Osteoblast (primary cell): ENCODE results near the gene RPRD2. TPM values are rescaled to one million over a fixed set of nuclear protein-coding genes. Genes with fewer than 3 reads are reported as not detected.

Experiments
- DNase-seq: peaks from one replicate; pipeline ENCODE4 v3.0.0; 2011; ENCODE audit warnings: low spot score, mixed read lengths; ENCODE audit not compliant: insufficient read length; ENCODE audit errors: missing footprints
- H2AFZ ChIP-seq: 2 replicates; pipeline ENCODE4 v1.6.0; 2011; ENCODE audit warnings: mild to moderate bottlenecking, low read length
- H3K27ac ChIP-seq: 2 replicates; pipeline ENCODE4 v1.5.1; 2011; ENCODE audit warnings: mild to moderate bottlenecking, low read depth, low read length, moderate library complexity
- H3K27me3 ChIP-seq: 2 replicates; pipeline ENCODE4 v1.6.0; 2012; ENCODE audit warnings: mild to moderate bottlenecking, control low read depth, inconsistent platforms, low read length, moderate library complexity; ENCODE audit not compliant: insufficient read depth
- H3K36me3 ChIP-seq: 2 replicates; pipeline ENCODE4 v1.5.1; 2011; ENCODE audit warnings: mild to moderate bottlenecking, low read length, control low read depth, moderate library complexity; ENCODE audit not compliant: insufficient read depth
- H3K4me1 ChIP-seq: 2 replicates; pipeline ENCODE4 v1.5.1; 2011; ENCODE audit warnings: mild to moderate bottlenecking, low read length, control low read depth, moderate library complexity; ENCODE audit not compliant: insufficient read depth
- H3K4me2 ChIP-seq: 2 replicates; pipeline ENCODE4 v1.6.0; 2011; ENCODE audit warnings: mild to moderate bottlenecking, low read length; ENCODE audit not compliant: insufficient read depth
- H3K4me3 ChIP-seq: fragments of 200-600 bp; sonication (generic); 3 replicates; pipeline ENCODE4 v1.5.1; 2012; ENCODE audit warnings: mild to moderate bottlenecking, low read length, inconsistent platforms; ENCODE audit not compliant: insufficient read depth
- H3K79me2 ChIP-seq: 2 replicates; pipeline ENCODE4 v1.6.0; 2012; ENCODE audit warnings: mild to moderate bottlenecking, low read length, control low read depth, inconsistent platforms; ENCODE audit not compliant: insufficient read depth
- H3K9me3 ChIP-seq: 2 replicates; pipeline ENCODE4 v1.5.1; 2011; ENCODE audit warnings: low read depth, low read length, control low read depth
- H4K20me1 ChIP-seq: 2 replicates; pipeline ENCODE4 v1.6.0; 2012; ENCODE audit warnings: mild to moderate bottlenecking, low read length, control low read depth; ENCODE audit not compliant: insufficient read depth
- total RNA-seq: library from RNA; depleted of rRNA; stranded (reverse); fragments of >200 nt; gene quantifications from 2 replicates; pipeline ENCODE4 v1.2.3, GENCODE V29; 2012
- TF ChIP-seq, protein P1 (sequence below): IDR thresholded peaks from 2 replicates; pipeline ENCODE4 v1.5.1; 2011; ENCODE audit warnings: mild to moderate bottlenecking, low read depth, low read length, moderate library complexity; ENCODE audit errors: extremely low read depth

RPRD2 gene
- total RNA-seq, 1 donor = 12.3 TPM

DNA sequence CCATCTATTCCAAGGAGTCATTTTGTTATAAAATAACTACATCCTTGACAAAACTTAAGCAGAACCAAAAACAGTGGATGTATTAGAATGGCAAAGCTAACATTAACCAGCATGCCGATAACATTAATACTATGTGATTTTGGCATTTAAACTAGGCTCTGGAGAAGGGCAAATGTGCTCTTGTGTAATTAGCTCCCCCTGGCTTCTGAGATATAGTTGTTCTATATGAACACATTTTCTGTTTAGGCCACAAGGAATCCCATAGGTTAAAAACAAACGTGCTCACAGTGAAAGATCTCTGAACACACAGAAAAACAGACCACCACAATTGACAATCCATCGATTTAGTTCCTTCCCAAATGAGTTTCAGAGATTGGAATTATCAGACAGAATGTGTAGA is 65.9 kb downstream of the RPRD2 start:
- H3K36me3 ChIP-seq = no peaks in the 10 kb centered on the region
- H2AFZ ChIP-seq = no peak overlapping the region
- H4K20me1 ChIP-seq = no peaks in the 10 kb centered on the region
- H3K79me2 ChIP-seq = peaks cover 3% of the 10 kb centered on the region
- H3K9me3 ChIP-seq = no peaks in the 10 kb centered on the region
- no peaks in the 10 kb centered on the region for H3K27me3 ChIP-seq
- H3K4me3 ChIP-seq = no peak overlapping the region
- no peaks in the 10 kb centered on the region for H3K4me1 ChIP-seq
- no peak overlapping the region for H3K4me2 ChIP-seq
- TF ChIP-seq, protein P1, sequence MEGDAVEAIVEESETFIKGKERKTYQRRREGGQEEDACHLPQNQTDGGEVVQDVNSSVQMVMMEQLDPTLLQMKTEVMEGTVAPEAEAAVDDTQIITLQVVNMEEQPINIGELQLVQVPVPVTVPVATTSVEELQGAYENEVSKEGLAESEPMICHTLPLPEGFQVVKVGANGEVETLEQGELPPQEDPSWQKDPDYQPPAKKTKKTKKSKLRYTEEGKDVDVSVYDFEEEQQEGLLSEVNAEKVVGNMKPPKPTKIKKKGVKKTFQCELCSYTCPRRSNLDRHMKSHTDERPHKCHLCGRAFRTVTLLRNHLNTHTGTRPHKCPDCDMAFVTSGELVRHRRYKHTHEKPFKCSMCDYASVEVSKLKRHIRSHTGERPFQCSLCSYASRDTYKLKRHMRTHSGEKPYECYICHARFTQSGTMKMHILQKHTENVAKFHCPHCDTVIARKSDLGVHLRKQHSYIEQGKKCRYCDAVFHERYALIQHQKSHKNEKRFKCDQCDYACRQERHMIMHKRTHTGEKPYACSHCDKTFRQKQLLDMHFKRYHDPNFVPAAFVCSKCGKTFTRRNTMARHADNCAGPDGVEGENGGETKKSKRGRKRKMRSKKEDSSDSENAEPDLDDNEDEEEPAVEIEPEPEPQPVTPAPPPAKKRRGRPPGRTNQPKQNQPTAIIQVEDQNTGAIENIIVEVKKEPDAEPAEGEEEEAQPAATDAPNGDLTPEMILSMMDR = peak; percentile 11
- H3K27ac ChIP-seq = no peak overlapping the region
- DNase-seq = no peak

DNA sequence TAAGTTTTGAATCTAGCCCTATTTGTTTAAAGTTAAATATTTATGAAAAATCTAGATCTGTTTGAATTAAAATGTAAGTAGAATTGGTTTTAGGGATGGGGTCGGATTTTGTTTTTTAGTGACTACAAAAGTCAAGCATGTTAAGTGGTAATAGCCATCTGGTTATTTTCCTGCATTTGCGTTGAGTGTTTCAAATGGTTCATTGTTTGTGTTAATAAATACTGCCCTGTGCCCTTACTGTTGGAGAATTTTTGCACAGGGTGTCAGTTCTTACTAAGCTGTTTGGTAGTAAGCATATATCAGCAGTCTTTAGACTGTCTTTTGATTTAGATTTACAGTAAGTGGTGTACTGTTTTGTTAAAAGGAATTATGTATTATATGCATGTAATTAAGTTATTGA is 77.2 kb downstream of the RPRD2 start:
- Histone ChIP-seq H3K79me2 (no peaks in the 10 kb centered on the region), H3K27me3 (no peaks in the 10 kb centered on the region), H3K4me2 (no peak overlapping the region), H3K27ac (no peak overlapping the region), H3K36me3 (peaks cover 30% of the 10 kb centered on the region), H3K9me3 (no peaks in the 10 kb centered on the region), H2AFZ (no peak overlapping the region), H3K4me3 (no peak overlapping the region), H4K20me1 (no peaks in the 10 kb centered on the region), H3K4me1 (no peaks in the 10 kb centered on the region)
- DNase-seq = no peak
- TF ChIP-seq, protein P1 = no peak

DNA sequence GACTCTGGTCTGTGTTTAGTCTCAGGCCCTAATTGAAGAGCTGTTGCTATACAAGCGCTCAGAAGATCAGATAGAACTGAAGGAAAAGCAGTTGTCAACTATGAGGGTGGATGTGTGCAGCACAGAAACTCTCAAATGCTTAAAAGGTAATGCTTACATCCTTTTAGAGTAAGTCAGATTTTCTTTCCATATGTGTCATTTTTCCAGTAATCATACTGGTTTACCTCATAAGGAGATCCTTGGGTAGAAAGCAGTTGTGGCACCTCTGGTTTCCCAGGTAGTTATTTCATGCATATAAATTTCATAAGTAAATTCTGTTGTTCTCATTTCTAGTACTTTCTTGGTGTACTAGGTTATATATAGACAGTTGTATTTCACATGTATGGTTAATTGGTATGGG is 80.3 kb downstream of the RPRD2 start:
- H3K27me3 ChIP-seq = no peaks in the 10 kb centered on the region
- DNase-seq = peak; percentile 22
- H4K20me1 ChIP-seq = no peaks in the 10 kb centered on the region
- H3K4me3 ChIP-seq = no peak overlapping the region
- no peak overlapping the region for H2AFZ ChIP-seq
- H3K4me2 ChIP-seq = no peak overlapping the region
- H3K27ac ChIP-seq = no peak overlapping the region
- no peaks in the 10 kb centered on the region for H3K4me1 ChIP-seq
- no peaks in the 10 kb centered on the region for H3K9me3 ChIP-seq
- peaks cover 34% of the 10 kb centered on the region for H3K36me3 ChIP-seq
- H3K79me2 ChIP-seq = no peaks in the 10 kb centered on the region
- TF ChIP-seq, protein P1 = no peak

- H3K4me1 ChIP-seq = no peaks in the 10 kb centered on the region
- H4K20me1 ChIP-seq = no peaks in the 10 kb centered on the region
- H3K36me3 ChIP-seq = peaks cover 21% of the 10 kb centered on the region
- H3K27ac ChIP-seq = no peak overlapping the region
- DNase-seq = no peak
- TF ChIP-seq, protein P1 = no peak
- H3K4me2 ChIP-seq = no peak overlapping the region
- no peak overlapping the region for H2AFZ ChIP-seq
- H3K27me3 ChIP-seq = no peaks in the 10 kb centered on the region
- no peaks in the 10 kb centered on the region for H3K9me3 ChIP-seq
- H3K79me2 ChIP-seq = no peaks in the 10 kb centered on the region
- no peak overlapping the region for H3K4me3 ChIP-seq
Observed at GRCh38 chr1:150456146-150456647, 92.2 kb downstream of the RPRD2 start.
